A172 (cell line): ENCODE data around the gene ANKRD40CL. TPM values are rescaled to one million over a fixed set of nuclear protein-coding genes. Genes with fewer than 3 reads are reported as not detected.

ENCODE experiments used
- DNase-seq: peaks from one replicate; pipeline ENCODE4 v3.0.0-alpha.2; 2015; ENCODE audit warnings: low spot score
- total RNA-seq: library from RNA; depleted of rRNA; stranded (reverse); fragments of >200 nt; shearing (Covaris generic); gene quantifications from 2 replicates; pipeline ENCODE4 v1.2.3, GENCODE V29; 2014; rRNA removed

Gene ANKRD40CL
- total RNA-seq, 1 experiment from 2014 or later: not detected

DNA sequence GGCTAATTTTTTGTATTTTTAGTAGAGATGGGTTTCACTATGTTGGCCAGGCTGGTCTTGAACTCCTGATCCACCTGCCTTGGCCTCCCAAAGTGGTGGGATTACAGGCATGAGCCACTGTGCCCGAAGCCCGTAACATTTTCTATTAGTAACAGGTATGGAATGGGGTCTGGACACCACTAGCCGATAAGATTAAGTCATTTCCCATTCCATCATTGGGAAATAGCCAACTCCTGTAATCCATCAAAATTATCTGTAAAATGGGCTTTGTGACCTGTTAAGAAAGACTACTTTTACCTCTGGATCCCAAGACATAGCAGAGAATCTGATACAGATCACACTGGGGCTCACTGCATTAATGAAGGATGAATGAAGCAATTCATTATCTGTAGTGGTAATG, 51.8 kb downstream of the ANKRD40CL start:
- DNase-seq: no peak

DNA sequence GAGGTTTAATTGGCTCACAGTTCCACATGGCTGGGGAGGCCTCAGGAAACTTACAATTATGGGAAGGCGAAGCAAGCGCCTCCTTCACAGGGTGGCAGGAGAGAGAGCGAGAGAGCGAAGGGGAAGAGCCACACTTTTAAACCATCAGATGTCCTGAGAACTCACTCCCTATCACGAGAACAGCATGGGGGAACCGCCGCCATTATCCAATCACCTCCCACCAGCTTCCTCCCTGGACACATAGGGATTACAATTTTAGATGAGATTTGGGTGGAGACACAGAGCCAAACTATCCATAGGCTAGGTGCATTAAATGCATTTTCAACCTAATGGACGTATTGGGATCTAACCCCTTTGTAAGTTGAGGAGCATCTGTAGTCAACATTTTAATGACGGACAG, 54.7 kb downstream of the ANKRD40CL start:
- DNase-seq: no peak

Other genes starting within 250 kb of the ANKRD40CL start
- 0.14 TPM in 1 of 2 replicates, not detected in the other for gene EPN3, start 234.8 kb downstream of the ANKRD40CL start, total RNA-seq
- gene SPATA20, start 220.3 kb downstream of the ANKRD40CL start, total RNA-seq: 80.7 and 97.7 TPM in 2 replicates
- 0.17 and 0.81 TPM in 2 replicates for gene CACNA1G, start 206.8 kb downstream of the ANKRD40CL start, total RNA-seq
- gene ABCC3, start 132.6 kb downstream of the ANKRD40CL start, total RNA-seq: 28.1 and 35.0 TPM in 2 replicates
- gene ANKRD40, start 59.6 kb downstream of the ANKRD40CL start, total RNA-seq: 43.4 and 54.6 TPM in 2 replicates
- 58.6 and 63.2 TPM in 2 replicates for gene LUC7L3, start 47.9 kb downstream of the ANKRD40CL start, total RNA-seq
- not detected in 2 replicates for gene WFIKKN2, start 68.1 kb upstream of the ANKRD40CL start, total RNA-seq
- 7.2 and 8.1 TPM in 2 replicates for gene TOB1, start 98.8 kb upstream of the ANKRD40CL start, total RNA-seq